Fibroblast of villous mesenchyme (primary cell): Measurements from ENCODE around the gene FAM50A. TPM values are rescaled to one million over a fixed set of nuclear protein-coding genes. Genes with fewer than 3 reads are reported as not detected.
"Not testable (repeated sequence)": the region's sequence is repeated elsewhere in the genome, so short reads cannot be mapped to it uniquely, and the experiment has no call there.

ENCODE experiments used
- DNase-seq: peaks from one replicate; pipeline ENCODE4 v3.0.0-alpha.2; 2010; ENCODE audit warnings: low read depth
- H3K4me3 ChIP-seq: 2 replicates; pipeline ENCODE4 v1.5.1; 2011; ENCODE audit warnings: low read depth, mild to moderate bottlenecking, low read length
- total RNA-seq: library from RNA; depleted of rRNA; stranded (reverse); fragments of >200 nt; gene quantifications from 2 replicates; pipeline ENCODE4 v1.2.3, GENCODE V29; 2012
- TF ChIP-seq, protein P1 (sequence below): IDR thresholded peaks from 2 replicates; pipeline ENCODE4 v1.5.1; 2012; ENCODE audit warnings: low read depth, mild to moderate bottlenecking, low read length; ENCODE audit not compliant: insufficient read depth

The FAM50A gene
- total RNA-seq, 1 donor, result 44.9 TPM

DNA sequence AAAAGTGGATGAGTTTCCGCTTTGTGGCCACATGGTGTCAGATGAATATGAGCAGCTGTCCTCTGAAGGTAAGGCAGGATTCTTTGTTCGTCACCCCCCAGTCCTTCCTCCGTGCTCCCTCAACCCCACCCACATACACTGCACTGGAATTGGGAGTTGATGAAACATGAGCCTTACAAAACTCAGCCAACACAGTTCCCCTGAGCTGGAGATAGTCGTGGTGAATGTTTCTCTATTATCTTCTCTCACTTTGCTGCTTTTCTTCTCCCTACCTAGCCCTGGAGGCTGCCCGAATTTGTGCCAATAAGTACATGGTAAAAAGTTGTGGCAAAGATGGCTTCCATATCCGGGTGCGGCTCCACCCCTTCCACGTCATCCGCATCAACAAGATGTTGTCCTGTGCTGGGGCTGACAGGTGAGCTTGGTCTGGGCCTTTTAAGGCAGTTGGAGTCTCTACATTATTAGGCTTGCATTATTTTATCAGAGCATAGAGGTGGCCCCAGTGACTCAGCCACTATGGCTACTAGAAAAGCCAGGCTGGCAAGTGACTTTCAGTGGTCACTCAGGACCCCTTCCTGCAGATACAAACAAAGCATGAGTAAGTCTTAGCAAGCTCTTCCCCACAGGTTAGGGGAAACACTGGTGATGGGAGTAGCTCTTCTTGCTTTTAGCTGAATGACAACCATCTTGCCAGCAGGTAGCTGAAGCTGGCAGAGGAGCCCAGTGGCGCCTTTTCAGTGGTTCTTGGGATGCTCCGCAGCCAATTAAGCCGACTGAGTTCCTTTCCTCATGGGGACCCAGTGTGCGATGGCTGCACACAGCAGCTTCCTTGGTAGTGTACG lies 44.2 kb upstream of the FAM50A start:
- peak overlapping the region; percentile 86 for H3K4me3 ChIP-seq
- TF ChIP-seq, protein P1, sequence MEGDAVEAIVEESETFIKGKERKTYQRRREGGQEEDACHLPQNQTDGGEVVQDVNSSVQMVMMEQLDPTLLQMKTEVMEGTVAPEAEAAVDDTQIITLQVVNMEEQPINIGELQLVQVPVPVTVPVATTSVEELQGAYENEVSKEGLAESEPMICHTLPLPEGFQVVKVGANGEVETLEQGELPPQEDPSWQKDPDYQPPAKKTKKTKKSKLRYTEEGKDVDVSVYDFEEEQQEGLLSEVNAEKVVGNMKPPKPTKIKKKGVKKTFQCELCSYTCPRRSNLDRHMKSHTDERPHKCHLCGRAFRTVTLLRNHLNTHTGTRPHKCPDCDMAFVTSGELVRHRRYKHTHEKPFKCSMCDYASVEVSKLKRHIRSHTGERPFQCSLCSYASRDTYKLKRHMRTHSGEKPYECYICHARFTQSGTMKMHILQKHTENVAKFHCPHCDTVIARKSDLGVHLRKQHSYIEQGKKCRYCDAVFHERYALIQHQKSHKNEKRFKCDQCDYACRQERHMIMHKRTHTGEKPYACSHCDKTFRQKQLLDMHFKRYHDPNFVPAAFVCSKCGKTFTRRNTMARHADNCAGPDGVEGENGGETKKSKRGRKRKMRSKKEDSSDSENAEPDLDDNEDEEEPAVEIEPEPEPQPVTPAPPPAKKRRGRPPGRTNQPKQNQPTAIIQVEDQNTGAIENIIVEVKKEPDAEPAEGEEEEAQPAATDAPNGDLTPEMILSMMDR, result no peak
- no peak for DNase-seq

DNA sequence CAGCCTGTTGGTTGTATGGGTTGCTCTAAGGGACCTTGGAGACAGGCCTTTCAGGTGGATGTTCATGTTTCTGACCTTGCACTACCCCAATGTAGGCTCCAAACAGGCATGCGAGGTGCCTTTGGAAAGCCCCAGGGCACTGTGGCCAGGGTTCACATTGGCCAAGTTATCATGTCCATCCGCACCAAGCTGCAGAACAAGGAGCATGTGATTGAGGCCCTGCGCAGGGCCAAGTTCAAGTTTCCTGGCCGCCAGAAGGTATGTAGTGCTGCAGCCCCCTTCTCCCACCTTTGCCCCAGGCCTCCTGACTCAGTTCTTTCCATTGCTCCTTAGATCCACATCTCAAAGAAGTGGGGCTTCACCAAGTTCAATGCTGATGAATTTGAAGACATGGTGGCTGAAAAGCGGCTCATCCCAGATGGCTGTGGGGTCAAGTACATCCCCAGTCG lies 43.5 kb upstream of the FAM50A start:
- not testable (repeated sequence) for H3K4me3 ChIP-seq

DNA sequence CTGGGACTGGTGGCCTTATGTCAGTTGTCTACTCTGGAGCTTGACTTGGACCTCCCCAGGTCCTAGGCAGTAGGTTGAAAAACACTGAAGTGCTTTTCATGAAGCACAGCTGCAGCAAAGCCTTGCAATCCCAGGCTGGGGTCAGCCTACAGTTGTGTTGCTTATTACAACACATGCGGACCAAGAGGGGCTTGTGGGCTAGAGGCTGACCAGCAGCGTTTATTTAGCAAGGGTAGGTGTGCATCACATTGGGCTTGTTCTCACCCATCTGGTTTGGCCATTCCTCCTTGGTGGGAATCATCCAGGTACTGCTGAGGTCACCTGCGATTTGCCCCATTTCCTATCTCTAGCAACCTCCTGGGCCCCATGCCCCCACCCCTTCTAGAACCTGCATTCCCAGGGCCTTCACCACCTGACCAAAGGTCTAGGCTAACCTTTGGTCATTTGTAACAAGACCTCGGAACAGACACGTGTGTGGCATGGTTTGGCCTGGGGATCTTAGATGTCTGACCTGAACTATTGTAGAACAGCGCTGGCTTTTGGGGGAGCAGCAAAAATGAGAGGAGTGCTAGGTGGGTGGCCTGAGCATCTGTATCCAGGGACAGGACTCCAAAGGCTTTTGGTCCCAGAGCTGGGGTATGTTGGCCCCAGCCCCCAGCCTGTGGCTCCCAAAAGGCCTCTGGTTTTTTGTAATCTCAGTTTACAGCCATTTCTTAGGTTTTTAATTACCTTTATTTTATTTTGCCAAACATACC lies 42.7 kb upstream of the FAM50A start:
- DNase-seq, result no peak
- no peak overlapping the region for H3K4me3 ChIP-seq
- TF ChIP-seq, protein P1, result no peak

More for the DNA sequence above, 43.5 kb upstream of the FAM50A start:
- DNase-seq, result not testable (repeated sequence)

DNA sequence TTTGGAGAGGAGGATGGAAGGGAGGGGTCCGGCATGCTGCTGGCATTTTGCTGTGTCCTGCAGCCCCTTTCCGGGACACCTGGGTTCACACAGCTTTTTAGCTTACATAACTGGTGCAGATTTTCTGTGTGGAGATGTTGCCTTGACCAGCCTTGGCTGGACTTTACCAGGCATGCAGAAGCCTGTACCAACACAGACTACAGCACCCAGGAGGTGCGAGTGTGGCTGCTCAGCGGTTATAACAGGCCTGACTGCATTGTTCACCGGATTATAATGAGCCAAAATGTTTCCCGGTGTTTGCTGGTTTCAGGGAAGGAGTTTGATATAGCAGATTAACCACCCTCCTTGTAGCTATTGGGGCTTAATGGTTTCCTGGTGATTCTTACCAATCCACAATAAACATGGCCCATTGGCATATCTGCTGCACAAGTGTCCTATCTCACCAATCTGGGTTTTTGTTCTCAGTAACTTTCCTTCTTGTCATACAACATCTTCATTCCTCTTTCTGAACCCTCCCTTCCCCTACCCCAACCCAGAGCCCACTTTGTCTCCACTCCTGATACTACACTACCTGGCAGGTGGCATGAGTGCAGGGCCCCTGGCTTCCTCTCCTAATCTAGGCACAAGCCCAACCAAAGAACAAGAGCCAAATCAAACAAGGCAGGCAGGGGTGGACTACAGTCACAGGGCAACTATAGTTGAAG lies 41.9 kb upstream of the FAM50A start:
- no peak overlapping the region for H3K4me3 ChIP-seq
- no peak for DNase-seq
- TF ChIP-seq, protein P1, result no peak

DNA sequence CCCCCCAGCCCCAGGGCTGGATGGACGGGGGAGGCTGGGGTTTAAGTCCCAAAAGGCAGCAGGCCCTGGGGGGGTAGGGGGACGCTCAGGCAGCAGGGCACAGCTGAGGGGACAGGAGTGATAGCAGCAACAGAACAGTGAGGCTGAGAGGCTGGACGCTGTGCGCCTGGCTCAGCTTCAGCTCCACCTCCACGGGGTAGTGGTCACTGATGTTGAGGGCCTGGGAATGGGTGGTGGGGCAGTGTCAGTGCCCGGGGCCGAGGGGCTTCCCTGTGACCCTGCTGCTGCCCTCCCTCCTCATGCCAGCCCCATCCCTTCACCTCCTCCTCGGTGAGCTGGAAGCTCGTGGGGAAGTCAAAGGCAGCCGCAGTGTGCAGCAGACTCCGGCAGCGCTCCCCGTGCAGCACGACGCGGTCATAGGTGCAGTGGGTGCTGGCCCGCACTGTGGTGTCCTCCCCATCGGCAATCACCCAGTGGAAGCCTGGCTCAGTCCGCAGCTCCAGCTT lies 41.3 kb upstream of the FAM50A start:
- no peak overlapping the region for H3K4me3 ChIP-seq
- TF ChIP-seq, protein P1, result no peak
- no peak for DNase-seq

DNA sequence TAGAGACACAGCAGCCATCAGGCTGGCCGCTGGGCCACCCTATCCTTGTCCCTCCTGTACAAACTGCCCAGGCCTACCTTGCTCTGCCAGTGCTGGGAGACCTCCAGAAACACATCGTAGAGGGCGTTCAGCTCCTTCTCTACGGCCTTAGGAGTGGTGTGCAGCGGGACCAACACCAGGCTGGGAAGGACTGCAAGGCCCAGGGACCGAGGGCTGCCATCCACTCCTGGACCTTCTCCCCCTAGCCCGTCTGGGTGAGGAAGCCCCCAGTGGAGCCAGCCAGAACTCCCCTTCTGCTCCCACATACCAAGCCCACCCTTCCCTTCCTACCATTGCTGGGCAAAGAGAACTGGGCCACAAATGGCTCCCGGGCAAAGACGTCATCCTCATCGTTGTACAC lies 40.7 kb upstream of the FAM50A start:
- TF ChIP-seq, protein P1, result no peak
- H3K4me3 ChIP-seq, result no peak overlapping the region
- DNase-seq, result no peak

DNA sequence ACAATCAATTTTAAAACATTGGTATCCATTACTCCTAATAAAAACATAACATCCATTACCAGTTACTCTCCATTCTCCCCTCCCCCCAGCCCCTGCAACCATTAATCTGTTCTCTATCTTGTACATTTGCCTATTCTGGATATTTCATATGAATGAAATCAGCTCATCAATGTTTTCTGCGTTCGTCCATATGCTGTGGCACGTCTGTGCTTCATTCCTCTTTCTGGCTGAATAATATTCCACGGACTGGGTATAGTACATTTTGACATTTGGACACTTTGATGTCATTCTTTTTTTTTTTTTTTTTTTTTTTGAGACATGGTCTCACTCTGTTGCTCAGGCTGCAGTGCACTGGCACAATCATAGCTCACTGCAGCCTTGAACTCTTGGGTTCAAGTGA lies 40.1 kb upstream of the FAM50A start:
- no peak overlapping the region for H3K4me3 ChIP-seq
- DNase-seq, result no peak
- TF ChIP-seq, protein P1, result no peak
